ENCODE measurements around the gene LRP1B. TPM values are rescaled to one million over a fixed set of nuclear protein-coding genes. Genes with fewer than 3 reads are reported as not detected.

LRP1B gene
- total and polyA plus RNA-seq, 5 experiments from 2014 or later, result not detected

DNA sequence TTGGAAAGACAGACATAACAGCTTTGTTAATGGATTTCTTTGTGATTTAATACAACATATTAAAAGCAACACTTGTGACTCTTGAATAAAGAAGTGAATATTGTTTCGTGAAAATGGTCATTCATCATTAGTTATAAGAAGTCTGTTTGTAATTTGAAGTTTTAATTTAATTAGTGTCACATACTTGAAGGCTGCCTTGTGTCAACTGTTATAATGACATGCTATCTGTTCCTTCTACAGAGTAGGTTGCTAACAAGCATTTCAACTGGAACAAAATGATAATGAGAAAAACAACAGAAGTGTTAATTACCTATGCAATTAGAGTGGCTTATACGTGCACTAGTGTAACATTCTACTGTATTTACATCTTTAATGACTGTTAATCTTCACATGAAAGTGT lies 624.7 kb downstream of the LRP1B start:
- Mint-ChIP-seq H3K27me3 (no peaks in the 10 kb centered on the region), H3K27ac (no peak overlapping the region), H3K36me3 (no peaks in the 10 kb centered on the region), H3K9me3 (peaks cover 0 to 11% (median 0%) of the 10 kb centered on the region in 9 donors), H3K4me3 (no peak overlapping the region), H3K4me1 (no peaks in the 10 kb centered on the region)
- POLR2A ChIA-PET, result no interaction called here
- ATAC-seq (no peak), DNase-seq (no peak)

DNA sequence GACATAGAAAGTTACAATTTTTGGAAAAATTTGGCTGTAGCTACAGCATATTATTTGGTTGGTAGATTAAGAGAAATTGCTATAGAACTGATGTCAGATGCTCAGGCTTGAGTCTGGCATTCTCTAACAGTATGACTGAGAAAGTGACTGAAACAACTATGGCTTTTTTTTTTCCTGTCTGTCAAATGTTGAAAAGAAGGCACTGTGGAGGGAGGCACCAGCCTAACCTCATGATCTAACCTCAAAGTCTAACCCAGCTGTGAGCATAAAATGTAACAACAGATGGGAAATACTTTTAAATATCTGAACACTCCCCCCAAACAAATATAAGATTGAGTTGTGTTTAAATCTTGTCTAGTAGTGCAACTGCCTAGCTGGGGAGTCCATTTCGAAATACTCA lies 629.1 kb downstream of the LRP1B start:
- Mint-ChIP-seq H3K36me3 (no peaks in the 10 kb centered on the region), H3K4me3 (no peak overlapping the region), H3K9me3 (peaks cover 0 to 6% (median 0%) of the 10 kb centered on the region in 9 donors), H3K27me3 (no peaks in the 10 kb centered on the region), H3K27ac (no peak overlapping the region), H3K4me1 (peaks cover 0 to 10% (median 0%) of the 10 kb centered on the region in 4 donors)
- no peak for ATAC-seq
- POLR2A ChIA-PET, result no interaction called here
- no peak for DNase-seq

DNA sequence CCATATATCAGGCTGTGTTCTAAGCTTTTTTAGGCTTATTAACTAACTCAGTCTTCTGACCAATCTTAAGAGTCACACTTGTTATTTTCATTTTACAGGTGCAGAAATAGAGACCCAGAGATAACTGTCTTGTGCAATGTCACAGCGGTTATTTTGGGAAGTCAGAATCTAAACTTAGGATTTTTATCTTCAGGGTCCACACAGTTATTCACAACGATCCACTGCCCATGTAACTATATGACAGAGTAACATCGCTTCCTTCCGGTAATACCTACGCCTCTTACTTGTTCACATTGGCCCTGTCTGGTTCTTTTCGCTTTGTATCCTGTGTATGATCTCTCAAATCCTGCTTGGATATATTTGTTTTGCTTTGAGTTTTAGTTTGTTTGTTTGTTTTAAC lies 631.7 kb downstream of the LRP1B start:
- POLR2A ChIA-PET, result no interaction called here
- DNase-seq (no peak), ATAC-seq (no peak)
- H3K27ac Mint-ChIP-seq, result no peak overlapping the region
- H3K36me3 Mint-ChIP-seq, result no peaks in the 10 kb centered on the region
- H3K4me3 Mint-ChIP-seq, result no peak overlapping the region
- peaks cover 0 to 9% (median 0%) of the 10 kb centered on the region in 9 donors for H3K9me3 Mint-ChIP-seq
- no peaks in the 10 kb centered on the region for H3K27me3 Mint-ChIP-seq
- H3K4me1 Mint-ChIP-seq, result peaks cover 0 to 10% (median 0%) of the 10 kb centered on the region in 4 donors

DNA sequence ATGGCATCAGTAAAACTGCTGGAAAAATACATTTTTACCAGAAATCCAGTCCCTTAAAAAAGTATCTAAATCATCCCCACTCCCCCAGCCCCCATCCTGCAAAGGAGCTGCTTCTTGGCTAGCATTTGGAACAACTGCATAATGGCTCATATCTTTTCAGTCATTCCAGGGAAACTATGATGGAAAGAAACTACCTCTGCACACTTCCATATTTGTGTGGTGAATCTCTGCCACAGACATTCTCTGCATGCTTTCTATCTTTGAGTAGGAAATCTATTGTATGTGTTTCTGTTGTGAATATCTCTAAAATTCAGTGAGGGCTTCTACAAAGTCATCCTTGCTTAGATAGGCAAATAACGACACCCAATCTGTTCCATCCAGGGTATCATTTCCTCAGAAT lies 632.3 kb downstream of the LRP1B start:
- Mint-ChIP-seq H3K4me1 (peaks cover 0 to 10% (median 0%) of the 10 kb centered on the region in 4 donors), H3K4me3 (no peak overlapping the region), H3K36me3 (no peaks in the 10 kb centered on the region), H3K27me3 (no peaks in the 10 kb centered on the region), H3K9me3 (peaks cover 0 to 7% (median 0%) of the 10 kb centered on the region in 9 donors), H3K27ac (no peak overlapping the region)
- DNase-seq (no peak), ATAC-seq (no peak)
- POLR2A ChIA-PET, result no interaction called here

DNA sequence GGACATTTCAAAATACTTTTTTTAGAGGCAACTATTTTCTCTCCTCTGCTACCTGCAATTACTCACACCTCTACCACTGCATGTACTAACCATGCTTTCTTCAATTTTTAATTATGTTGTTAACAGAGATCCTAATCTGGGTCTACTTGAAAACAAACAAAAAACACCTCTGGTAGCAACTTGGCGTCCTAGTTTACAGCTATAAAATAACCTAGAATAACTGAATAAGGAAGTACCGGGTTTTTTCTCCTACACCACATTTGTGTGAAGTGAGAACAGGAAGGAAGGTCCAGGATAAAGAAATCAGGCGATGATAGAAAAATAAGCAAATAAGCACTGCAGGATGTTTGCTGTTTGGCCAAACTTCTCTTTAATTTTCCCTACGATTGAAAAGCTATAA lies 633.5 kb downstream of the LRP1B start:
- no peak overlapping the region for H3K4me3 Mint-ChIP-seq
- ATAC-seq (no peak), DNase-seq (no peak)
- H3K36me3 Mint-ChIP-seq, result no peaks in the 10 kb centered on the region
- H3K27ac Mint-ChIP-seq, result no peak overlapping the region
- peaks cover 0 to 14% (median 0%) of the 10 kb centered on the region in 9 donors for H3K9me3 Mint-ChIP-seq
- POLR2A ChIA-PET, result no interaction called here
- peaks cover 0 to 10% (median 0%) of the 10 kb centered on the region in 4 donors for H3K4me1 Mint-ChIP-seq
- H3K27me3 Mint-ChIP-seq, result no peaks in the 10 kb centered on the region

DNA sequence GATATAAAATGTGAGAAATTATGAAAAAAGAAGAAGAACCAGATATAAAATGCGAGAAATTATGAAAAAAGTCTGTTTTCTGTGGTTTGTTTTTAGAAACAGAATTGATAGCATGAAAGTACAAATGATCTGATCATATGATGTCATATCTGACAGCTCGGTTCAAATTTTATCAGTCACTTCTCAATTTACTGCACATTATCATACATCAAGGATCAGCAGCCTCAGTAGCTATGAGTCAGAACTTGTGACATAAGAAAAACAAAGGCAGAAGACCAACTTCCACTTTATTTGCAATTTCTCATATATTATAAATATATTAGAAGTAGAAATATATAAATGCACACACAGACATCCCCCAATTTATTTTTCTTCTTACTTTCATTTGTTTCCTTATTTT lies 634.0 kb downstream of the LRP1B start:
- Mint-ChIP-seq H3K27ac (no peak overlapping the region), H3K4me1 (peaks cover 0 to 10% (median 0%) of the 10 kb centered on the region in 4 donors), H3K4me3 (no peak overlapping the region), H3K36me3 (no peaks in the 10 kb centered on the region), H3K9me3 (peaks cover 0 to 18% (median 0%) of the 10 kb centered on the region in 9 donors), H3K27me3 (no peaks in the 10 kb centered on the region)
- ATAC-seq (no peak), DNase-seq (no peak)
- POLR2A ChIA-PET, result no interaction called here

DNA sequence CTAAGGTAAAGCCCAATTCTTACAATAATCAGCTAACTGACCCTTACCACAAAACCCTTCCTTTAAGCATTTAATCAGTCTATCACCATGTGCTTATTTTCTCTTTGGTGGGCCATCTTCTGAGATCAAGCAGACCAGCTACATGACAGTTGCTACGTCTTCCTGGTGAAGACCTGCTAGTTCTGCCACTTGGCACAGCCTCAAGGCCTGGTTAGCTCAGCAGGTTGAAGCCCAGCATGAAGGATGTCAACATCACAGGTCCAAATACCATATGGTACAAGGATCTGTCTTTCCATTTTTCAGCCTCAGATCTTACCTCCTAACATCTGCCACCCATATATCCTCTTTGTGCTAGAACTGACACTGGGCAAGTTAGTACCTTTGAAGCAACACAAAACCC lies 636.9 kb downstream of the LRP1B start:
- Mint-ChIP-seq H3K27ac (no peak overlapping the region), H3K4me1 (peaks cover 0 to 10% (median 0%) of the 10 kb centered on the region in 4 donors), H3K4me3 (no peak overlapping the region), H3K27me3 (no peaks in the 10 kb centered on the region), H3K36me3 (no peaks in the 10 kb centered on the region), H3K9me3 (peaks cover 0 to 18% (median 0%) of the 10 kb centered on the region in 9 donors)
- POLR2A ChIA-PET, result no interaction called here
- no peak for DNase-seq
- no peak for ATAC-seq

DNA sequence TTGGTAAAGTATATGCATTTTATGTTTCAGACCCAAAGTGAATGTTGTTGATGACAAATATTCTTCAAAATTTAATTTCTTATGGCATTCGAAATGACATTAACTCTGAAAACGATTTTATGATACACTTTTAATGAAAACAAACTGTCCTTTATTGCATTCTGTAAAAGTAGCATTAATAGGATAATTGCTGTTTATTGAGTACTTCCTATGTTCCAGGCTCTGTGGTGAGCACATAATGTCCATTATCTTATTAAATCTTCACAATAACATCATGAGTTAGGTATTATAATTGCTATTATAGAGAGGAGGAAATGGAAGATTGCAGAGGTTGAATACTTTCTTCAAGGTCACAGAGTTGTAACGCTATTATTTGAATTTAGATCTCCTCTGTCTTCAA lies 638.0 kb downstream of the LRP1B start:
- H3K27ac Mint-ChIP-seq, result no peak overlapping the region

DNA sequence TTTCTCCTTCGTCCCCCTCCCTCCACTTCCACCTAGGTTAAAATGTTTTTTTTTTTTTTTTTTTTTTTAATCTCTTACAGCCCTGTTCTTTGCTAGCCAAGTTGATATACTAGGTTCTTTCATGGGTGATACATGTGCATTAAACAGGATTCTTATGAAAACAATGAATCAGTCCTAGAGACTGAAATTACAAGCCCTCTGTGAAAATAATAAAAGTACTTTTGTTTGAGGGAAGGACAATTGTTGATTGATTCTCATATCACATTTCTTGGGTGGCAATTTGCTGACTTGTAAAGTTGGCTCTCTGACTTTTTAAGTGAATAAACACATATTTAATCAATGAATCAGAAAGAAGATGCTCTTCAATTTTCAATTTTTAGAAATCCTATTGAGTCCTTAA lies 639.9 kb downstream of the LRP1B start:
- POLR2A ChIA-PET, result no interaction called here
- Mint-ChIP-seq H3K4me1 (no peaks in the 10 kb centered on the region), H3K4me3 (no peak overlapping the region), H3K27me3 (no peaks in the 10 kb centered on the region), H3K27ac (no peak overlapping the region), H3K36me3 (no peaks in the 10 kb centered on the region), H3K9me3 (peaks cover 0 to 28% (median 2%) of the 10 kb centered on the region in 9 donors)
- DNase-seq, result no peak
- no peak for ATAC-seq

More for the DNA sequence above, 638.0 kb downstream of the LRP1B start:
- POLR2A ChIA-PET, result no interaction called here
- DNase-seq, result no peak
- peaks cover 0 to 18% (median 0%) of the 10 kb centered on the region in 9 donors for H3K9me3 Mint-ChIP-seq
- no peaks in the 10 kb centered on the region for H3K36me3 Mint-ChIP-seq
- H3K4me3 Mint-ChIP-seq, result no peak overlapping the region
- ATAC-seq, result no peak
- H3K27me3 Mint-ChIP-seq, result no peaks in the 10 kb centered on the region
- H3K4me1 Mint-ChIP-seq, result peaks cover 0 to 6% (median 0%) of the 10 kb centered on the region in 4 donors

DNA sequence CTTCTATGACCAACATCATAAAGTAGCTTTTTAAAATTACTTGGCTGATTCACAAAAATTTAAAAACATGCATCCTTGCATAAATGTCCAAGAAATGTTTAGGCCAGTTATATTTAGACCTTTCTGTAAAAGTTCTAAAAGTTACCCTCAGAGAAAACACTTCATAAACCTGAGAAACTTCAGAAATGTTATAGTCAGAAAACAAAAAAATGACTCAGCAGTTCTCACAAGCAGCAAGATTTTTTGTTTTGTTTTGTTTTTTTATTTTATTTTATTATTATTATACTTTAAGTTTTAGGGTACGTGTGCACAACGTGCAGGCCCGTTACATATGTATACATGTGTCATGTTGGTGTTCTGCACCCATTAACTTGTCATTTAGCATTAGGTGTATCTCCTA lies 648.1 kb downstream of the LRP1B start:
- H3K27me3 Mint-ChIP-seq, result no peaks in the 10 kb centered on the region
- H3K4me3 Mint-ChIP-seq, result no peak overlapping the region
- ATAC-seq (no peak), DNase-seq (no peak)
- no peak overlapping the region for H3K27ac Mint-ChIP-seq
- POLR2A ChIA-PET, result no interaction called here
- peaks cover 0 to 13% (median 1%) of the 10 kb centered on the region in 9 donors for H3K9me3 Mint-ChIP-seq
- no peaks in the 10 kb centered on the region for H3K4me1 Mint-ChIP-seq
- H3K36me3 Mint-ChIP-seq, result no peaks in the 10 kb centered on the region

DNA sequence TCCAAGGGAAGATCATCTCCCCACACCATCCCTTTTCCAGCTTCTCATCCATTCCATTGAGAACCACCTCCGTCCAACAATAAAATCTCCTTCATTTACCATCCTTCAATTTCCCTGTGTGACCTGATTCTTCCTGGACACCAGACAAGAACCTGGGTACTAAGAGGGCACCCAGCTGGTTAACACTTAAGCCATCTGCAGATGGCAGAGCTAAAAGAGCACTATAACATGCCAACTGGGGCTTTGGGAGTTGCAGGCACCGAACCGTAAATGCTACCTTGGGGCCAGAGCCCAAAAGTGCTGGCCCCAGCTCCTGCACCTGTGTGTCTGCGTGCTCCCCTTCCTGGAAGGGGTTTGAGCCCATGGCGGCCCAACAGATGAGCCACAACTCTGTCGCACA lies 655.0 kb downstream of the LRP1B start:
- no peaks in the 10 kb centered on the region for H3K36me3 Mint-ChIP-seq
- DNase-seq, result no peak
- H3K27ac Mint-ChIP-seq, result no peak overlapping the region
- no peak overlapping the region for H3K4me3 Mint-ChIP-seq
- H3K9me3 Mint-ChIP-seq, result peaks cover 0 to 5% (median 0%) of the 10 kb centered on the region in 9 donors
- POLR2A ChIA-PET, result no interaction called here
- H3K4me1 Mint-ChIP-seq, result no peaks in the 10 kb centered on the region
- H3K27me3 Mint-ChIP-seq, result no peaks in the 10 kb centered on the region
- no peak for ATAC-seq

DNA sequence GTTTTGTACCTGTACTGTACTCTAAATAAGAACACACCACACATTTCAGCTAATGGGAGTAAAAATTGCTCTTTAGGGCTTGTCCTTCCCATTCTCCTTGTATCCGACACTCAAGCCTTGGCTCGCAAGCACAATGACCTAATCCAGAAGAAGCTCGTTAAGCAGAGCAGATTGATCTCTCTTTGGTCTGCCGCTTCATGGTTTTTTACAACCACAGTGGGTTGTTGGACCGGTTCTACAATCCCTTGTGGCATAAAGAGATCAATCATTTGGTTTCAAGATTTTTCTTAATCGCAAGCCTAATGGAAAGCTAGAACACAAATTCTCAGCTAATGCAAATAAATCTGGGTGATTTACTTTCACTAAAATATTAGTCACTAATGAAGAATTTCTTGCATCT lies 662.1 kb downstream of the LRP1B start:
- no peak for DNase-seq
- peaks cover 0 to 11% (median 0%) of the 10 kb centered on the region in 9 donors for H3K9me3 Mint-ChIP-seq
- POLR2A ChIA-PET, result no interaction called here
- no peaks in the 10 kb centered on the region for H3K36me3 Mint-ChIP-seq
- H3K27me3 Mint-ChIP-seq, result peaks cover 0 to 3% (median 0%) of the 10 kb centered on the region in 5 donors
- no peak overlapping the region for H3K27ac Mint-ChIP-seq
- no peak overlapping the region for H3K4me3 Mint-ChIP-seq
- no peak for ATAC-seq
- no peaks in the 10 kb centered on the region for H3K4me1 Mint-ChIP-seq

DNA sequence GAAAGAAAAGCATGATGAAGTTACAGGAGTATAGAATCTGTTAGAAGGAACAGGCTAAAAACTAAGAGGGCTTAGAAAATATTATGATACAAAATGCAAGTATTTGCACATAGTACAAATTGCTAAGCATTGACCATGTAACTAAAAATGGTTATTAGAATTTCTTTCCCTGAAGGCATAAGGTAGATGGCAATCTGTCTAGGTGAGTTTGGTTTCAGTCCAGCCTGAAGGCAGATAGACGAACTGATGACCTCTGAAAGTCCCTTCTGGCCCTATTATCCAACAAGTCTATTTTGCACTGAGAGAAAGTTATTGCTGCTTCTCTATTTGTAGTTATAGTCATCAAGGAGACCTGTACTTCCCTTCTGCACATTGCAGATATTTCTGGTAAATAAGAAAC lies 663.5 kb downstream of the LRP1B start:
- peaks cover 0 to 3% (median 0%) of the 10 kb centered on the region in 5 donors for H3K27me3 Mint-ChIP-seq
- DNase-seq (no peak), ATAC-seq (no peak)
- no peak overlapping the region for H3K4me3 Mint-ChIP-seq
- POLR2A ChIA-PET, result no interaction called here
- H3K9me3 Mint-ChIP-seq, result peaks cover 0 to 11% (median 0%) of the 10 kb centered on the region in 9 donors
- no peaks in the 10 kb centered on the region for H3K4me1 Mint-ChIP-seq
- H3K27ac Mint-ChIP-seq, result no peak overlapping the region
- H3K36me3 Mint-ChIP-seq, result no peaks in the 10 kb centered on the region

DNA sequence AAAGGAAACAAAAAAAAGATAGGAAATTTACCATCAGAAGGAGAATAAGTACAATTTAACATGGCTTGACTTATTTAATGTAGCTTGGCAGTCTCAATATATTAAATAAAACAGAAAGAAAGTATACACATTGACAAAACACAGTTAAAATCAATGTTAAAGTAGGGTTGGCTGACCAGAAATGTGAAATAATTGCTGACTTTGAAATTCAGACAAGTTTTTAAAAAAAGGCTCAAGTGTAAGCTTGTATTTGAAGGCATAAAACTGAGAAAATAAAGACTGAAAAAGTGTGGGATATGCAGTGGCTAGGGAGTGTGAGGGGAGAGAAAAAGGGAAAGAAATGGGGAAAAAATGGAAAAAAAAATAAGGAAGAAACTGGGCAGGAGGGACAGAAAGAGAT lies 665.8 kb downstream of the LRP1B start:
- Mint-ChIP-seq H3K36me3 (no peaks in the 10 kb centered on the region), H3K27ac (no peak overlapping the region), H3K4me1 (no peaks in the 10 kb centered on the region), H3K9me3 (peaks cover 0 to 21% (median under 1%) of the 10 kb centered on the region in 9 donors), H3K4me3 (no peak overlapping the region), H3K27me3 (peaks cover 0 to 3% (median 0%) of the 10 kb centered on the region in 5 donors)
- ATAC-seq (no peak), DNase-seq (no peak)
- POLR2A ChIA-PET, result no interaction called here
